HG02943 (cell line): ENCODE measurements around the gene CHD1.

Source experiments
- ATAC-seq: cut with Tn5 transposase; IDR thresholded peaks from one replicate; pipeline ENCODE4 v1.9.1; 2021; ENCODE audit warnings: mild to moderate bottlenecking, low read depth, moderate library complexity; ENCODE audit not compliant: unreplicated experiment

Gene CHD1

DNA sequence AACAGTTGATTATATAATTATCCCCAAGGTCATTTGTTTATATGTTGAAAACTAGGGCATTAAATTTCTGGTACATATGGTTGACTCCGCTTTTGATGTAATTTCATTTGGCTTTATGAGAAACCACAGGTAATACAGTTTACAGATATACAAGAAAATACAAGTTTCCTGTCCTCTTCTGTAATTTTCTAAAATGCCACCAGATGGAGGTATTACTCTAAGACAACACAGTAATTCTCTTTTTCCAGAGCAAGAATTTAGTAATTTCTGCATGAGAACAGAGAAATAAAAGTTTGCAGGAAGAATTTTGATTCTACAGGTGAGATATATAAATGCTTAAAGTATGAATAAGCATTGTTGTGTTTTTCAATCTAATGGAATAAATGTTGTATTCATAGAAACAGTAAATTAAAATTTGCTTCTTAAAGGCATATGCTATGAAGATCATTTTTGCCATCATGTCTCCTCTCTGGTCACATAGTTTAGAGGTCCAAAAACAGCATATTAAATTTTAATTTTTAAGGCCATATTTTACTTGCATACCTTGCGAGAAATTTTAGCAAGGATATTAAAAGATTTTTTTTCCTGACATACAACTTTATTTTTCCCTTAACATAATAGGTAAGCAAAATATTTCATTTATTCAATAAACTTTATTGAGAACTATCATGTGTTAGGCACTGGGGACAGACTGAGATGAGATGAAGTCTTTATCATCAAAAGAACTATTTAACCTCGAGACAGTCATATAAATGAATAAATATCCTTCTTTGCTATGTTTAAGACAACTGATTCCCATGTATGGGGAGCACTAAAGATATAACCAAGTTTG, 22.7 kb downstream of the CHD1 start:
- no peak for ATAC-seq

DNA sequence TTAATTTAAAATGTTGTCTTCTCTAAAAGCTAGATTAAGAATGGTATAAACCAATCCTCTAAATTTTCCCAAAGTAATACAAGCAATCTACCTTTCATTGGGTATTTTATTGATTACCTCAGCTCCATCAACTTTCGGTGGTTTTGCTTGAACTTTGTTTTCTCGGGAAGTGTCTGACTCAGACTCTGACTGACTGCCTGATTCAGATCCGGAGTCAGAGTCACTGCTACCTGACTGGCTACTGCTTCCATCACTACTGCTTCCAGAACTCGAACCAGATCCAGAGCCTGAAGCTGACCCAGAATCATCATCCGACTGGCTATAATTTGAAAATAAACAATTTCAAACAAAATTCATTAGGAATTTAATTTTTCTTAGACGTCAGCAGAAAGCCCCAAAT, 24.0 kb downstream of the CHD1 start:
- no peak for ATAC-seq

DNA sequence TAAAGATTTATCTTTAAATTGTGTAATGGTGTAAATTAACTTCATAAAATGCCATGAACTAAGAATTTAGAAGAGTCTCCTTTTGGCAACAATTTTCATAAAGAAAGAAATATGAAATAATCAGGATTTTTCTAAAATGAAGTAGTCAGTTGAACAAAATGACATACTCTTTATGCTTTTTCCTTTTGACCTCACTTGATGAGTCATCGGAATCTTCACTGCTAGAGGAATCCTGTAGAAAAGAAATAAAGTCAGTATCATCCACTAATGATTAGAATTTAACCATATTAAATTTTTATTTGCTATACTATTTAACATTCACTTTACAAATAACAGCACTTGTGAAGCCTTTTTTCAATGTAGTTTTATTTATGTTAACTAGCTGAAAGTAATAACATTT, 26.1 kb downstream of the CHD1 start:
- no peak for ATAC-seq

DNA sequence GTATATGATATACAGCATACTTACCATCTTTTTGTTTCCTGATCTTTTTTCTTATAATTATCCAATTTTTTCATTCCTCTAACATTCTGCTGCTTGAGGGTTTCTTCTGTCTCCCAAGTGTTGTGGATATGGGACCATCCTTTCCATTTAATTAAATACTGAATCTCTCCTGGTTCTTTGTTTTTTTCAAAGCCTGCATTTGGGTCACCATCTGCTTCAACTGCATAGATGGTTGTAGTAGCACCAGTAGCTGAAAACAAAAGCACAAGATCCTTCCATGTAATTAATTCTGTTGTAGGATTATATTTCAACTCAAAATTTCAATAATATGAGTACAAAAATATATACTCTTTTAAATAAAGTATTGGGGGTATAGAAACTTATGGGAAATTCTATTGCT, 29.4 kb downstream of the CHD1 start:
- ATAC-seq: no peak

DNA sequence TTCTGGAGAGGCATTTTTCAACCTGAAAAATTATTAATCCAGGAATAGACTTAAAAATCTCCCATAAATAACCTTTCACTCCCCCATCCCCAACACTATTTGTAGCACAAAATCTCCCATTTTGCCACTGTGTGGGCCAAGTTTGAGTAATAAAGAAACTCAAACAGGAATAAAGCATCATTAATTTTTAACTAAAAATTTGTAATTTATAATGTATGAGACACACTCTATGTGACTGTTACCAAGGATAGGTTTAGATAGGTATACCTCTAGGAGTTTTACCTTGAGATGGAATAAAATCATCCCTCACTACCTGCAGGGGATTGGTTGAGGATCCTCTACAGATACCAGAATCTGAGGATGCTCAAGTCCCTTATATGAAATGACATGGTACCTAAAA, 30.1 kb downstream of the CHD1 start:
- peak; percentile 59 for ATAC-seq

DNA sequence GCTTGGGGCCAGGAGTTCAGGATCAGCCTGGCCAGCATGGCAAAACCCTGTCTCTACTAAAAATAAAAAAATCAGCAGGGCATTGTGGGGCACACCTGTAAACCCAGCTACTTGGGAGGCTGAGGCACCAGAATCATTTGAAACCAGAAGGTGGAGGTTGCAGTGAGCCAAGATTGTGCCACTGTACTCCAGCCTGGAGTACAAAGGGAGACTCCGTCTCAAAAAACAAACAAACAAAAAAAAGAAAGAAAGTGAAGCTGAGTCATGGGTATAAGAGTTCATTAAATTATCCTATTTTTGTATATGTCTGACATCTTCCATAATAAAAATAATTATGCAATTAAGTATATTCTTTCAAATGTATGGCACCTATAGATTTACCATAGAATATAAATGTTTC, 37.2 kb downstream of the CHD1 start:
- ATAC-seq: no peak

DNA sequence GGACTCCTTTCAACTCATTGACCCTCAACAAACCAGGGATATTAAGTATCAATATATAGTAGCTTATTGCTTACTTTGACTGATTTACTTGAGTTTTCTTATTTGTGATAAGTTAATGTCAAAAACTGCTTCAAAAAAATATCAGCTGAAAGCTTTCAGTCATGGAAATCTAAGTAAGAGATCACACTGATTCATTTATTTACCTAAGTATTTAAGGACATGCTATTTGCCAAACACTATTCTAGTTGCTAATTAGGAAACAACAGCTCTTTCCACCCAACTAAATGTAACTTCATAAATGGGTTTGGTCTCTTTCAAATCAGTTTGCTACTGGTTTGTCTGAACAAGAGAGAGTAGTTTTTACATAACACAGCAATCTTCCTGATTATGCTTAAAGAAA, 48.2 kb downstream of the CHD1 start:
- ATAC-seq: no peak

DNA sequence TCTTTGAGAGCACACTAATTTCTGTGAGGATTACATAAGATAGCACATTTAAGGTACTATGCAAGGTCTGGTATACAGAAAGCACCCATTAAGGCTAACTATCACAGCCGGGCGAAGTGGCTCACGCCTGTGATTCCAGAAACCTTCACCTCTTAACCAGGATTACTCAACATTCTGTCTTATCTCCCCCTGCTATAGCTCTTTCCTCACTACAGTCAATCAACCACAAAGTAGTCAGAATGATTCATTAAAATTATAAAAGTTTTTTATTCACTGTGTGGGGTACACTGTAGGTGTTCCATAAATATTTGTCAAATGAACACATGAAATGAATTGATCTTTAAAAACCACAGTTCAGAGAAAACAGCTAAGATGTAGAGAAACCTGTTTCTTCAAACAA, 48.7 kb downstream of the CHD1 start:
- no peak for ATAC-seq

DNA sequence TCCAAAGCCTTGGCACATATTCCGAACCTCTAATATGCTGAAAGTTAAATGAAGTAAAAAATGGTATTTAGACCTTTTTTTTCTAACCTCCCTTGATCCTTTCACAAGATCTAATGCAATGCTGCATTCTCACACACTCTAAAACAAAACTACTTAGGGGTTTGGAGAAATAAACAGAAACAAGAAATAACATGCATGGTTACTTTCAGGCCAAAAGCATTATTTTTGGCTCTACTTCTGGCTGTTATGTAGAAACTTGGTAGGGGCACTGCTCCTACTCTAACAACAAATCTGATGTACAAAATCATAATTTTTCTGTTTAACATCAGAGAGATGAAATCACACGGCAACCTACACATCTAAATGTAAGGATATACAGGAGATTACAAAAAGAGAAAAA, 51.2 kb downstream of the CHD1 start:
- no peak for ATAC-seq

DNA sequence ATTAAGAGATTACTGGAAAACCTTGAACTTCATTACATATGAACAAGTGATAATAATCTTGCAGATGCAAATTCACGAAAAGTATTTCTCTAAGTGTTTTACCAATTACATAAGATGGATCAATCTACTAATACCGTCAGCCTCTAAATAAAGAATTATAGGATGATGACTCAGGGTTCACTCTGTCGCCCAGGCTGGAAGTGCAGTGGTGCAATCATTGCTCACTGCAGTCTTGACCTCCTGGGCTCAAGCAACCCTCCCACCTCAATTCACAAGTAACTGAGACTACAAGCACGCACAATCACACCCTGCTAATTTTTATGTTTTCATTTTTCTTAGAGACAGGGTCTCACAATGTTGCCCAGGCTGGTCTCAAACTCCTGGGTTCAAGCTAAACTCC, 56.1 kb downstream of the CHD1 start:
- no peak for ATAC-seq

DNA sequence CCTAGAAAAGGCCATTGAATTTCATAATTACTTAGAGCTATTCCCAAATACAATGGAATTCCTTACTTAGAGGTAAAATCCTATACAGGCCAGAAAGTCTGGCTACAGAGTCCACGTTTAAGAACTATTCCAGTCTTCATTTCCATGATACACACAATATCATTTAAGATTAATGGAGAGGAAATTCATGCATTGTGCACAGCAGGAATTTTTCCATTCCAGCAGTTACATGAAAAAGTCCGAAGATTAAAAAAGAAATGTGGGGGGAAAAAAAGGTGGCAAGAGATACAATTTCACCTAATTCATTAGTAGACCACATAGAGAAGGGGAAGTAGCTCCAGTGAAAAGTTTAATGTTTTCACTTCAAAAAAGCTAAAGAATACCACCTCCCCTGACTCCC, 63.1 kb downstream of the CHD1 start:
- no peak for ATAC-seq

DNA sequence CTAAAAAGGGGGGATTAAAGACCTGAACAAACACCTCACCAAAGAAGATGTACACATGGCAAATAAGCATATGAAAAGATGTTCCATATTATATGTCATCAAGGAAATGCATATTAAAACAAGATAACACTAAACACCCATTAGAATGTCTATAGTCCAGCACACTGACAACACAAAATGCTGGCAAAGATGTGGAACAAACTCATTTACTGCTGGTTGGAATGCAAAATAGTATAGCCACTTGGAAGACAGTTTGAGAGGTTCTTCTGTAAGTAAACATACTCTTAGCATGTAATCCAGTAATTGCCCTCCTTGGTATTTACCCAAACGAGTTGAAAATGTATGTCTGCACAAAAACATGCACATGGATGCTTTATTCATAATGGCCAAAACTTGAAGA, 81.8 kb downstream of the CHD1 start:
- no peak for ATAC-seq

DNA sequence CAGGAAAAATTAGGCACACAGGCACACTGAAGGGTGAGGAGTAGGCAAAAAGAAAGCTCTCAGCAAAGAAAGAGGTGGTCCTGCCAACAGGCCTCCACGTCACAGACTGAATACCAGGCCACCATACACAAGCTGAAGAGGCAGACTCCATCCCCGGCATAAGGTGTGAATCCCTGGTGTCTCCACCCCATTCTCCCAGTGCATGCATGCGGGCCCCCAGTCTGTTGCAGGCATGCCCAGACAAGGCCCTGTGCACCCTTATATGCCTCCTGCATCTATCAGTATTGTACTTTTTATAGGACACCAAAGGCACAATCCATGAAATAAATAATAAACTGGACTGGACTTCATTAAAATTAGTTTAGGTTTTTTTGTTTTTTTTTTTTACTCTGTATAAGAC, 82.3 kb downstream of the CHD1 start:
- no peak for ATAC-seq

DNA sequence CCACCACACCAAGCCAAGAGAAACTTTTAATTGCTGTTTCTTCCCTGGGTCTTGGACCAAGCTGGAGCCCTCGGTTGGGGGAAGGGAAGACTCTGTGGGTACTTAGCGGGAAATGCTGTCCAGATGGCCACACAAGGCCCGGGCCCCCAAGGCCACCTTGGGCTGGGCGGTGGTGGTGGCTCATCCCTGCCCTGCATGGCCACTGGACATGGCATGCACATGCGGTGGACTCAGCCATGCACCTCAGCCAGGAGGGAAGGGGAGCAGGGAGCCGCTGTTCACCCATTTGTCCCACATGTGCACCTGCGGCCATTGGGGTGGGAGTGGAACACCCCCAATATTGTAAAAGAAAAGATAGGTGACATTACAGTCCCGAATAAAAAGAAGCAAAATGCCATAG, 82.9 kb downstream of the CHD1 start:
- ATAC-seq: no peak

DNA sequence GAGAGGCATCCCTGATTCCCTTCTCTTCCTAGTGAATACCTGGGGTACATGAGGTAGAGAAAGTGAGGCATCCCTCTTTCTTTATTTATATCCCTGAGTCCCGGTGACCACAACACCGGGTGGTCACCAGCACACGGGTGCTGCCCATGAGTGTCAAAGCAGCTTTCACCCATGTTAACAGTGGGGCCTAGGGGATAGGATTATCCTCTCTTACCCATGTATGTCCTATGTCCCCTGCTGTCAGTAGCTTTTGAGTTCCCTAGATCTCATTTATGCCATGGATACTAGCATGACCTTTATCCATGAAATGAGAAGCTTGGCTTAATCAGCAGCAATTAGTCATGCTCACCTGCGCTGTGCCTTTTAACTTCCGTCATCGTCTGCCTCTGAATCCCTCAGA, 83.9 kb downstream of the CHD1 start:
- ATAC-seq: no peak

DNA sequence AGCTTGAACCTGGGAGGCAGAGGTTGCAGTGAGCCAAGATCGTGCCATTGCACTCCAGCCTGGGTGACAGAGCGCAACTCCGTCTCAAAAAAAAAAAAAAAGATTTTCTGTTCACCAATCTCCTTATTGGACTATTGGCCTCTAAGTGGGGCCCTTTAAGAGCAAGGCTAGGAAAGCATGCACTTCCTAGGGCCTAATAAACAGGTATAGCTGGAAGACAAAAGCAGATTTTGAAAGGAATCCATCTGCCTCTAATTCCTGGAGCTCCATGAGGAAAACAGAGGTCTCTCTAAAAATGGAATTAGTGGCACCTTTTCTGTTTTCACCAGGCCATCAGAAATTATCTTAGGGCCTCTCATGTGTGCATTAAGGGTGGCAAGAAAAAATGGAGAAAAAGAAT, 85.3 kb downstream of the CHD1 start:
- ATAC-seq: no peak

DNA sequence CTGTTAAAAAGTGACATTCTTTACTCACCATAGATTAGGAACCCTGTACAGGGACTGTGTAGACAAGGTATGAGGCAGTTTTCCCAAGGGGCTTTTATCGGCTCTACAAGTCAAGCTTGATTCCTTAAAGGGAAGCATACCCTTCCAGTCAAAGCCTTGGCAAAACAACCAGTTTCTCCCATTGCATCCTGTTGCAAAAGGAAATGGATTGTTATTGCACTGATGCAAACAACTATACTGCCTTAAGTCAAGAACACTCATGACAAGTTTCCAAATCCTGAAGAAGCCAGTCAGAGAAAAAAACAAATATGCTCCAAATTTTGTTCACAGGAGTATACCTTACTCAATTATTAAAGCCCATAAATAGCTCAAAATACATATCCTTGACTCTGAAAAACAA, 87.9 kb downstream of the CHD1 start:
- no peak for ATAC-seq

DNA sequence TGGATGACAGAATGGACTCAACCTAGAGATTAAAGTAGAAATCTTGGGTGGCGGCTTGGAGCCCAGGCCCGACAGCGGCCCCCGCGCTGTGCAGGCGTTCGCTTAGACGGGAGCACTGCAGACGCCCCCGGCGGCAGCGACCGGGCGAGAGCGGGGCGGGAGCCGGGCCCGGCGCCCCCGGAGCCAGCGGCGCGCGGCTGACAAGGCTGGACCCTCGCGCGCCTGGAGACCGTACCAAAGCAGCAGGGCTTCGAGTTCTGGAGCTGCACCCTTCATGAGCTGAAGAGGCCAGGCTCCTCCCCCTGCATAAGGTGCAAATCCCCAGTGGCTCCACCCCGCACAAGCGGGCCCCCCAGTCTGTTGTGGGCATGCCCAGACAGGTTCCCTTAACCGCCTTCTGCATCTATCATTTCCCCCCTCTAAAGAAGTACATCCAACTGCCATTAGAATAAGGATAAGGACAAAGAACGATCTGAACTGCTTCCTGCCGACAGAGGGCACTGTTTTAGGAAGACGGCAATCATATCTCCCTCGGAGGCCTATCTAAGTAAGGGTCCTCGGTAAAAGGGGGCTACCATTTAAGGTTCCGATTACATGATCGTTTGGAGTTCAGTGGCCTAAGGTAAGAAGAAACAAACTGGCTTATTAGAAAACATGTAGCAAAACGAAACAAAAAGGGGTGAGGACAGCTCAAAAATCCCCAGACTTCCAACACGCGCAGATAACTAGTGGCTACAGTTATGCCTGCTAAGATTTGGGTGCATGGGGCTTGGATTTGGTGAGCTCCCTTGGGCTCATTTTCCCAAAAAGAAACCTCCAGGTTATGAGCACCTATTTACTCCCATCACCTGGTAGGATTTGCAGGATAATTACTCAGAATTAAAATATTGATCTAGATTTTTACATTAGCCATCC, 89.1 kb downstream of the CHD1 start:
- no peak for ATAC-seq

DNA sequence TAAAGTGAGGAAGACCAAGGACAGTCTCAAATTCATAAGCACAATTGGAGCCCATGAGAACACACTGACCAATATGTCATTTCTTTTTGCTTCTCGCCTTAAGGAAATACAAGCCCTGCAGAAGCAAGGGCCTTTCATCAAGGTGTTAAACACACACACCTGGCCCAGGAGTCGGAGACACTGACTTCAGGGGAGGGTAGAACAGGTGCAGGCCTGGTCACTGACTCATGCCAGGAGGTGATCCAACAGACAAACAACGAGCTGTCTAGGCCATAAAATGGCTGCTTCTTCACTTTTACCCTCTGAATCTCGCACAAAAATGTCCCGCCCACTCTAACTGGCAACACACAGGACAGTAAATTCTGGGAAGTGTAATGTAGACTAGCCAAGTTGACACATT, 92.6 kb downstream of the CHD1 start:
- ATAC-seq: no peak

DNA sequence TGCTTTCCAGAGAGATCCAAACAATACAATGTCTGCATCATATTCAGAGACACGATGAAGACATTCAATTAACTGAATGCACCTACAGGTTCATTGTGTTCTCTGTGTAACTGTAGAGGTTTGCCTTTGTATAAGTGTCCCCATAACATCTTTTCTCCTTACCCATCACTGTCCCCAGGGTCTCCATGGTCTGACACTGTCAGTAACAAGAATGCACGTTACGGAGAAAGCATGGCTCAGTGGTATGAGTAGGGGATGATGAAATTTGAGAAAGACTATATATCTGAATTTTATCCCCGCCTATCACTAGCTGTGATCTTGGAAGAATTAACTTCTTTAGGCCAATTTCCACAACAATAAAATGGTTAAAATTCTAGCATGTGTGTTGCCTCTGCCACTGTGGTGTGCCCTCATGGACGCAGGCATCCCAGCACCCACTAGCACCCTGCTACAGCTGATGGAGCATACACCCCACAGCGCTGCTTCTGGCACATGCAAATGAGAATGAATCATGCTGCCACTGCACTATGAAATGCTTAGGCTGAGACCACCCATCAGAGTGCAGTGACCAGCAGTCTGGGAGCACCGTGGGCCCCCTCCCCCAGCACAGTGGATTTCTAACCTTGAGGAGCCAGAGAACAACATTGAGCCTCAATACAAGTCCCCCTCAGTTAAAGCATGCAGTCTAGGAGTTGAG, 101.1 kb downstream of the CHD1 start:
- ATAC-seq: no peak

DNA sequence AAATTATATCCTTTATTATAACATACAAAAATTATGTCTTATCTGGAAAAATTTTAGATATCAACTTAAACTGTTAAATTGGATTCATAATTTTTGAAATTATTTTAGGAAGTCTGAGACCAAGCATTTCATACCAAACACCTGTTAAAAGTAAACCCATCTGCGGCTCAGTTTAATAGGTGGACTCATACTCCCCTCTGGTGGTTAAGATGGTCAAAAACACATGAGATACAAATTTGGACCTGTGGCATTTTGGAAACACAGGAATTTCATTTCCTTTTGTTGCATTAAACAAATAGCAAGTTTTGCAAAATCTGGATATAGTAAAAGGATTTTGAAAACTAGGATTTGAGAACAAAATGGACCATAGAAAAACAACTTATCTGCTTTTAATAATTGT, 101.6 kb downstream of the CHD1 start:
- peak; percentile 64 for ATAC-seq
